Measurements from ENCODE around the gene PRC1.

The PRC1 gene

GRCh38 chr15:90954712-90955623, 39.4 kb downstream of the PRC1 start, which contains the start of gene RCCD1:
Gene RCCD1 (plus strand): TSS chr15:90954884. CDS start chr15:90956735, 1,851 bp downstream.
- DNase-seq = no peak

GRCh38 chr15:90953947-90954711, 40.2 kb downstream of the PRC1 start:
- DNase-seq = no peak

- no peak for DNase-seq
Observed at GRCh38 chr15:90952901-90953677, 41.2 kb downstream of the PRC1 start.

- no peak for DNase-seq
Observed at GRCh38 chr15:90950676-90951075, 43.7 kb downstream of the PRC1 start.

DNA sequence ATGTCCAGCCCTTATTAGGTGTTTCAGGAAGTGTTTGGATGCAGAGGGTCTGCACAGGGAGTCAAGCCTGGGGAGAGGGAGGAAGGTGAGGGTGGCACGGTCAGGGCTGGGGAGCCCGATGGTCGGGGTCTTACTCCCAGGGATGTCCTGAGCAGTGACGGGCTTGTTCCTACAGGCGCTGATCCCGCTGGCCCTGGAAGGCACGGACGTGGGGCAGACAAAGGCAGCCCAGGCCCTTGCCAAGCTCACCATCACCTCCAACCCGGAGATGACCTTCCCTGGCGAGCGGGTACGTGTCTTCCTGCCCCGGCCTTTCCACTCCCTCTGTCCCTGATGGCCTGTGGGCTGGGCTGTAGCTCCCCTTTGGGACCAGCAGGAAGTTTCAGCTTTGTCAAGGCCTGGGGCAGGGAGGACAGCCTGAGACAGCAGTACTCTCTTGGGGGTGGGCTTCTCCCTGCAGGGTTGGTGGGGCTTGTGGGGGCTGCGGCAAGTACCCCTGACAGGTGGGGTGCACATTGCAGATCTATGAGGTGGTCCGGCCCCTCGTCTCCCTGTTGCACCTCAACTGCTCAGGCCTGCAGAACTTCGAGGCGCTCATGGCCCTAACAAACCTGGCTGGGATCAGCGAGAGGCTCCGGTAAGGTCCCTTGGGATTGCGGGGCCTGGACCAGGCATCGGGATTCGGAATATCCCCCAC, 44.2 kb downstream of the PRC1 start:
- DNase-seq = no peak

- no peak for DNase-seq
Observed at GRCh38 chr15:90948506-90948905, 45.8 kb downstream of the PRC1 start.

DNA sequence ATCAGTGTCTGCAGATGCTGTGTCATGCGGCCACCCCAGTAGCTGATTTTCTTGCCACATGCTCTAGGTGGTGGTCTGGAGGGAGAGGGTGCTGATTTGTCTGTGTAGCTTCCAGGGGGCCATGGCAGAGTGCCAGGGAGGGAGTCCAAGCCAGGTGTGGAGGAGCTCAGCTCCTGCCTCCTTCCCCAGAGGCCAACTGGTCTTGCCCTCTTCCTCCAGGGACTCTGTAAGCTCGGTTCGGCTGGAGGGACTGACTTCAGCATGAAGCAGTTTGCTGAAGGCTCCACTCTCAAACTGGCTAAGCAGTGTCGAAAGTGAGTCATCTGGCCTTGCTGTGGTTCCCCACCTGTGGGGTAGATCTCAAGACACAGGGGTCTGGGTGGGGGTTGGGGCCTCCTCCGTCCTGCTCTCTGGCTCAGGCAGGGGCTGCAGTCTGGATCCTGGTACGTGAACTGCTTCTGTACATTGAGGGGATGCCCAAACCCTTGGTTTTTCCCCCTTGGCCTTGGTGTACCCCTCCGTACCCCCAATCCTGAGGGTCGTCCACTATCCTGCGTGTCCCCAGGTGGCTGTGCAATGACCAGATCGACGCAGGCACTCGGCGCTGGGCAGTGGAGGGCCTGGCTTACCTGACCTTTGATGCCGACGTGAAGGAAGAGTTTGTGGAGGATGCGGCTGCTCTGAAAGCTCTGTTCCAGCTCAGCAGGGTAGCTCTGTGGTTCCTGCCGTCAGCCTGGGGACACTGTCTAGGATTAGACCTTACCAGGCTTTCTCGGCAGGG, 46.6 kb downstream of the PRC1 start:
- DNase-seq = peak; percentile 15

DNA sequence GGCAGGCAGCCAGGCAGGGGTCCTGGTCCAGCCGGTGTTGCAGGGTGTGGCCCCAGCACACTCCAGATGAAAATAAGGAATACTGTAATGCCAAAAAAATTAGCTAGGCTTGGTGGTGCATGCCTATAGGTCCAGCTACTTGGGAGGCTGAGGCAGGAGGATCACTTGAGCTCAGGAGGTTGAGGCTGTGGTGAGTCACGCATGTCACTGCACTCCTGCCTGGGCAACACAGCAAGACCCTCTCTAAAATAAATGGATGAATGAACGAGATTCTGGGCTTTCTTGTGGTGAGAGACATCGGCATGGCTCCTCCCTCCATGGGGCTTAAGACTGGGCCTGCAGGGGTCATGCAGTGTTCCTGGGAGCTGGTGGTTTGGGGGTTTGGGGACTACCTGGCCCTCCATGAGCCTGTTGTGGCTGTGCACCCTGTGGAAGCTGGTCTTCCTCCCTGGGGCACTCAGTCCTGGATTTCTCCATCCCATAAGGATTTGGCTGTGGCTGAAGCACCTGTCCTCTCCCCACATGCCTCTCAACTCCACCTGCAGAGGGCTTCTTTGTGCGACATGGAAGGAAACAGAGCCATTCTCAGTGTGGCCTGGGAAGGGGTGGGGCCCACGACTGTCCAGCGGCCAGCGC, 47.3 kb downstream of the PRC1 start:
- no peak for DNase-seq

GRCh38 chr15:90946538-90946937, 47.8 kb downstream of the PRC1 start:
- no peak for DNase-seq

DNA sequence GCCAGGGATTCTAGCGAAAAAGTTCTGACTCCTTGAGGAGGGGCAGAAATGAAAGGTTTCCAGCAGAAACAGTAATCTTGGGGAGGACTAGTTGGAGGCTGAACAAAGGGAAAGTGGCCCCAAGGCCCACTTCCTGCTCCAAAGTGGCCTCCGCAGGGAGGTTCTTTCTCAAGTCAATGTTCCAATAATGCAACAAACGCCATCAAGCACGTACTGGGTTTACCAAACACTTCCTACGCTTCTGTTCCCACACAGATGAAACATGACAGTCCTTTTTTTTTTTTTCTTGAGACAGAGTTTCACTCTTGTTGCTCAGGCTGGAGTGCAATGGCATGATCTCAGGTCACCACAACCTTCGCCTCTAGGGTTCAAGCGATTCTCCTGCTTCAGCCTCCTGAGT, 49.2 kb downstream of the PRC1 start:
- DNase-seq = no peak

DNA sequence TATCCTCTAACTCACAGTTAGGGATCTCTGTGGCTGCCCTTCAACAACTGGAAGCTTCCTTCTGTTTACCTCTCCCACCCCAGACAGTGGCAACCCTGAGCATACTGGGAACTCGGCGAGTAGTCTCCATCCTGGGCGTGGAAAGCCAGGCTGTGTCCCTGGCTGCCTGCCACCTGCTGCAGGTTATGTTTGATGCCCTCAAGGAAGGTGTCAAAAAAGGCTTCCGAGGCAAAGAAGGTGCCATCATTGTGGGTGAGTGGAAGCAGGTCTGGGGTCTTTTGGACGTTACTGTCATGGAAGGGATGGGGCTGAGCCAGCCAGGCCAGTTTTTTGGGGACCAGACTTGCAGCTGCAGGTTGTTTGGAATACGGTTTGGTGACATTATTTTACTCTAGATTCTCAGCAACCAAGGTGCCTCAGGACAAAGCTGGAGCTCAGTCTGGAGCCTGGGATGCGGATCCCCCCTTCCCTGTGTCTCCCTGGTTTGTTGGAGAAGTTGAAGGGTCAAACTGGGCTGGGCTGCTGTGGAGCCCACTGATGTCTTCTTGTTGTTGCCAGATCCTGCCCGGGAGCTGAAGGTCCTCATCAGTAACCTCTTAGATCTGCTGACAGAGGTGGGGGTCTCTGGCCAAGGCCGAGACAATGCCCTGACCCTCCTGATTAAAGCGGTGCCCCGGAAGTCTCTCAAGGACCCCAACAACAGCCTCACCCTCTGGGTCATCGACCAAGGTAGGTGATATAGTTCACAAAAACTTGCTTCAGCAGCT, 51.8 kb downstream of the PRC1 start:
- no peak for DNase-seq

GRCh38 chr15:90941038-90941437, 53.3 kb downstream of the PRC1 start:
- DNase-seq = no peak

DNA sequence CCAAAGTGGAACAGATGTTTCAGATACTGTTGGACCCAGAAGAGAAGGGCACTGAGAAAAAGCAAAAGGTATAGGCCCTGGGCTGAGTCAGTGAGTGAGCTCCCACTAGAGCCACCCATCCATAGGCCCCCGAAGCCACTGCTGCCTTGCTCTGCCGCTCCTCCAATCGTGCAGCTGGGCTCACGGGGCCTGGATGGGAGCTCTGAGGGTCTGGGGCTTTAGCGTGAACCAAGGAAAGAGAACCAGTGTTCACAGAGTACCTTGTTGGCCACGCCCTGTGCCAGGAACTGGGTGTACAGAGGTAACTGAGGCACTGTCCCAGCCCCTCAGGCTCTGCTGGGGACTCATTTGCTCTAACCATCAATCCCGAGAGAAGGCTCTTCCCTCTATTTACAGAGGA, 54.6 kb downstream of the PRC1 start:
- no peak for DNase-seq

GRCh38 chr15:90938261-90938660, 56.1 kb downstream of the PRC1 start:
- DNase-seq = no peak

DNA sequence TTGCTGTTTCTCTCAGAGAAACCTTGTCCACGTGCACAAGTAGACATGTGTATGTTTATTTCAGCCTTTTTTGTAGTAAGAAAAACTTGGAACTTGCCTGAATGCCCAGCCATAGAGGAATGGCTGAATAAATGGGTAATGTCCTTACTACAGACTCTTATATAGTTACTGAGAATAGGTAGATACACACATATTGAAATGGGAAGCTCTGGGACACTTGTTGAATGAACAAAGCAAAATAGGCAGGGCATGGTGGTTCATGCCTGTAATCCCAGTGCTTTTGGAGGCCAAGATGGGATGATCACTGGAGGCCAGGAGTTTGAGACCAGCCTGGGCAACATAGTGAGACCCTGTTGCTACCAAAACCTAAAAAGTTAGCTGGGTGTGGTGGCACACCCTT, 57.5 kb downstream of the PRC1 start:
- DNase-seq = no peak

DNA sequence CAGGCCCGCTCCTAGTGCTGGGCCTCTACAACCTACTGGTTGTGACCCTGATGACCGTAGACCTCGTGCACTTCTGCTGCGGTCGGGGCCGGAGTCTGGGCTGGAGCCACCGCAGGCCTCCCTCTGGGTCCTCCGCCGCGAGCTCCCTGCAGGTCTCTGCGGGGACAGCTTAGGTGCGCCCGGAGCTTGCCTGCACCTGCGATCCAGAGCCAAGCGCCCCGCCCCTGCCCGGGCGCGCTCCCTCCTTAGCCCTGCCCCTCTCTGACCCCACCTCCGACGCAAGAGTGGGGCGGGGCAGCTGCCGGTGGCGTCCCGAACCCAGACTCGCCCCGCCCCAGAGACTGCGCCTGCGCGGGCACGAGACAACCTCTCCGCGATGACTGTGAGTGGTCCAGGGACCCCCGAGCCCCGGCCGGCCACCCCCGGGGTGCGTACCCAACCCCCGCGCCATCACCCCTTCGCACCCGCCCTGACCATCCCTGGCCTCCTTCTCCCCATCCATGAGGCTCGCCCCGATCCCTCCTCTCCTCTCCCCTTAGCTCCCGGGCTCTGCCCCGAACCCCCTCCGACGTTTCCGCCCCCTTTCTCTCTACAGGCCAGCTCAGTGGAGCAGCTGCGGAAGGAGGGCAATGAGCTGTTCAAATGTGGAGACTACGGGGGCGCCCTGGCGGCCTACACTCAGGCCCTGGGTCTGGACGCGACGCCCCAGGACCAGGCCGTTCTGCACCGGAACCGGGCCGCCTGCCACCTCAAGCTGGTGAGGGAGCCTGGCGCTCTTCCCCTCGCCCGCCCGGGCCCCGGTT, 59.2 kb downstream of the PRC1 start, which contains the start of gene UNC45A:
Gene UNC45A (plus strand): TSS at position 337 of the 803 bp plus-strand sequence. CDS start 40 bp downstream, at position 377.
- DNase-seq = peak; percentile 93

DNA sequence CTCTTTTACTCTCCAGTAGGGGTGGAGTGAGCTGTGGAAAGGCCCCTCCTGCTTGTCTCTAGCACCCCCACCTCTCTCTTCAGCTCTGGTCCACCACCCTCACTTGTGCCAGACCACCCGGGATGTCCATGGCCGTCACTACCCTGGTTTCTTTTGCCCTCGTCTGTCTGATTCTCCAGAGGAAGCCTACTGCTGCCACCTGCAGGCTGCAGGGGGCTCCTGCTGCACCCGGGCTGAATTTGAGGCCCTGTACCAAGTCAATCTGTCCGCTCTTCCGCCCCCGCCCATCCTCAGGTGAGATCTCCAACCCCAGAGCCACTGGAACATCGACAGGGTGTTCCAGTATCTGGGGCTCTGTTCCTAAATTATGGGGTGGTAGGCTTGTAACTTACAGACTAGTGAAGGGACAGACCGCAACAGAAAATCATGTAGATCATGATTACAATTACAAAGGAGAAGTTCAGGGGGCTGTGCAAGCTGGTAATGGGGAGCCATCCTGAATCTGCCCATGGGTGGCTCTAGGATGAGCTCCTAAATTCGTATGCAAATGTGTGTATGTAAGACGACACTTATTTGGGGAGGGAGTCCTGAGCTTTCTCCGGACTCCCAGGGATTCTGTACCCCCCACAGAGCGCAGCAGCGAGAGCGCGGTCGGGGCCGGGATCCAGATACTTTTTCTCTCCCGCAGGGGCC, 59.9 kb downstream of the PRC1 start:
- DNase-seq = peak; percentile 88

GRCh38 chr15:90933301-90933700, 61.0 kb downstream of the PRC1 start:
- no peak for DNase-seq

DNA sequence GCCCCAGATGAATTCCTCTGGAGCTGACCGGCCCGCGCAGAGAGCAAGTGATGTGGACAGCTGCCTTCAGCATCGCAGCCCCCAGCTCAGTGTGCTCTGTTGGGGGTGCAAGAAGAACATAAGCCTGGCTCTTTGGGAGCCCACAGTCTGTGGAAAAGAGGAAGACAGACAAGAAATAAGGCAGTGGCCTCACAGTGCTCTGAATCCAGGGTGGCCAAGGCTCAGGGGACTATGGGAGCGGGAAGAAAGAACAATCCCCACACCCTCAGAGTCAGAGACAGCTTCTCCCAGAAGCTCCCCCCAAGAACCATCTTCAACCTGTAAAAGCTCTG, 61.7 kb downstream of the PRC1 start:
- no peak for DNase-seq
